Measurements from ENCODE around the gene UNC5C. TPM values are rescaled to one million over a fixed set of nuclear protein-coding genes. Genes with fewer than 3 reads are reported as not detected.

UNC5C gene
- total RNA-seq, 1 donor from 2014 or later, result 14.3 TPM

GRCh38 chr4:95410387-95410977, 138.3 kb downstream of the UNC5C start:
- FAIRE-seq (no peak), DNase-seq (ENCODE audit: low spot score in 2 of 2) (peak in 1 of 2 donors; percentile 5)

- no peak for FAIRE-seq
- no peak for DNase-seq (ENCODE audit: low spot score in 2 of 2)
Observed at GRCh38 chr4:95409750-95410149, 139.0 kb downstream of the UNC5C start.

GRCh38 chr4:95409127-95409526, 139.6 kb downstream of the UNC5C start:
- DNase-seq (ENCODE audit: low spot score in 2 of 2), result no peak
- no peak for FAIRE-seq

DNA sequence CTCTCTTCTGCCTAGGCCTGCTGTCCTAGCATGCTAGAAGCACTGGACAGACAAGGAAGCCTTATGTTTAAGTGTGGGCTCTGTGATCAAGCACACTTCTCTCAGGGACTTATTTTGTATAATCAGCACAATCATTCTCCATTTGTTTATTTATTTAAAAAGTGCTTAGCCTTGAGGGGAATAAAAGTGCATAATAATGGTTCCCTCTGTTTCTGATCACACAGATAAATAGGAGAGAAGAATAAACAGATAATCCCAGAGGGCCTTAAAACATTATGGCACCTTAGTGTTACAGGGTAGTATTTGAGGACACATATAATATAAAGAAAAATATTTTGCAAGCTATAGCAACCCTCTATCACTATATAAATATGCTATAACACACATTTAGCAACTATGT, 146.5 kb downstream of the UNC5C start:
- FAIRE-seq, result no peak
- no peak for DNase-seq (ENCODE audit: low spot score in 2 of 2)

DNA sequence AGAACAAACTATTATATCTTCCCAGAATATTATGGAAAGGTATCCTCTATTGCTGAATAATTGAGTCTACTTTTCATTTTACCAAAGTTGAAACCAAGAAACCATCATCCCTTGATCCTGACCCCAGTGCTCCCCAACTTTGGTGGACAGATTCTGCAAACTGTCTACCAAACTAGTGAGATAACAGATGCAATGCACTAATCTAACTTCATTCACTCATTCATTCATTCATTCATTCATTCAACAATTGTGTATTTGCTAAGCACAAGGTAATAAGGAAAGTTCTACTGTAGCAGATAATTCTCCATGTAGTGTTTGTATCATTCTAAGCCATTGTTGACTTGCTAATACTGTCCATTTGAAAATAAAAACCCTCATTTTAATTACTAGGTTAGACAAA, 150.6 kb downstream of the UNC5C start:
- FAIRE-seq, result no peak
- DNase-seq (ENCODE audit: low spot score in 2 of 2), result no peak

DNA sequence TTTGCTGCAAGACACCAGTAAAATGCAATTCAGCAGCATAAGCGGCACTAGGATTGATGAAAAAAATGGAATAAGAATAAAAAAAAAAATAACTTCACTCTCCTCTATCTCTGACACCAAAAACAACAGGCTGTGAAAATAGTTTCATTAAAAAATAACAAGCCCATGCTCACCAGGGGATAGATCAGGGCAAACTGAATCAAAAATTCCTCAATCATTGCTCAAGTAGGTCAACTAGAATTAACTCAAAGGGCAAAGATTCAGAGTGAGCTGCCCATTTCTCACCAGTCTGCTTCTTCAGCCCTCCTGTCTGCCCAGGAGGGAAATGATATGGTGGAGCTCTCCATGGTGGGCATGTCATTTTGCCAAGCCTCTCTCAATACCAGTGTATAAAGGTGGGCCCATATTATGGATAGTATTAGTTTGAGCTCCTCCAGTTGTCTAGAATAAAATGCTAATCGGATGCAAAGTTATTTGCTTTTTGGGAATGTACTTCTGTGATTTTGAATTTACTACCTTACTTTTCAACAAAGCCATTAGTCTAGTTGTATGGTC, 153.9 kb downstream of the UNC5C start:
- no peak for FAIRE-seq
- DNase-seq (ENCODE audit: low spot score in 2 of 2), result no peak

GRCh38 chr4:95393821-95394220, 155.0 kb downstream of the UNC5C start:
- FAIRE-seq, result no peak
- no peak for DNase-seq (ENCODE audit: low spot score in 2 of 2)

DNA sequence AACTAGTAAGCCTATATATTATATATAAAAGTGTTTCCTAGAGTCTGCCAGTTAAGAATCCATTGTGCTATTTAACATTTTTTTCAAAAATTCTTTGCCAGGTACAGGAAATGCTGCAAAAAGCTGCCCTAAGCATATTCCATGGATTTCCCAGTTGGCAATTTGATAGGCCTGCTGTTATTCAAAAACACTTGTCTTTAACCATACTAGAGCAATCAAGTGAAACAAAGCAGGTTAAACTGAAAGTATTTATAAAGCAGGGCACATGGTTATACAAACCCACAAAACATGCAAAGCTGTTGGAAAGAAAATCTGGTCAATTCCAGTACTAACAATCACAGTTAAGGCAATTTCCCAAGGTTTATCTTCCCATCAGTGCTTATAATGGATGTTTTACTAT, 159.9 kb downstream of the UNC5C start:
- DNase-seq (ENCODE audit: low spot score in 2 of 2) (no peak), FAIRE-seq (no peak)

DNA sequence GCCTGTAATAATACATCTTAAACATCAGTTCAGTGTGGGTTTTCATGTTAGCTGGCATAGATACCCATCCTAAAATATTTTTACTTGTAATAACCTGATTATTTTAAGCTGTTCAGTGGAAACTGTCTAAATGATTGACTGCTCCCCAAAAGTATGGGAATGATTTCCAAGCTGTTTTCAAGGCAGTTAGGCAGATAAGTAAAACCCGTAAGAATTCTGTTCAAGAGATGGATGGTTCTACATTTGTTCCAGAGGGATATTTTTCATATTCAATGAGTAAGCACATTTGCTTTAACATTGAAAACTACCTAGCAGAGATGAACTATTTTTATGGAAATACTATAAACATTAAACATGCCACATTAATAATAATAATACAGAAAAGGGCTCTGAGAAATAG, 161.1 kb downstream of the UNC5C start:
- no peak for FAIRE-seq
- no peak for DNase-seq (ENCODE audit: low spot score in 2 of 2)

GRCh38 chr4:95386410-95386809, 162.4 kb downstream of the UNC5C start:
- FAIRE-seq (no peak), DNase-seq (ENCODE audit: low spot score in 2 of 2) (no peak)

GRCh38 chr4:95381843-95382580, 166.8 kb downstream of the UNC5C start:
- FAIRE-seq (no peak), DNase-seq (ENCODE audit: low spot score in 2 of 2) (no peak)

DNA sequence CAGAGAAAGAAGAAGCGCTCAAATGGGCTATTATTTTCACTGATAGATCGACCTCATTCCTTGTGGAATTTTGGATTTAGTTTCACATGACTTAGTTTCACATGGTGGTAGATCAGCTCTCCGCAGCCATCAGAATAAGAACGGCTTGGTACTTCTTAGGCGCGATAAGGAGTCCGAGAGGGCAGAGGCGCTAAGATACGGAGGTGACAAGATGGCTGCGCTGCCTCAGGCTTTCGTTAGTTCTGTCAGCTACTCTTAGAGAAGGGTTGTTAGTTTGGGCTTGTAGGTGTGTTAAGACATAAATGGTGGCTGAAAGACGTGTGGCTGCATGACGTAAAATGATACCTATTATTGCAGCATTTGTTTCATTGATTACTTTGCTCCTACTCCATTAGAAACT, 169.1 kb downstream of the UNC5C start:
- FAIRE-seq (no peak), DNase-seq (ENCODE audit: low spot score in 2 of 2) (no peak)

GRCh38 chr4:95377366-95377900, 171.3 kb downstream of the UNC5C start:
- DNase-seq (ENCODE audit: low spot score in 2 of 2) (no peak), FAIRE-seq (no peak)

DNA sequence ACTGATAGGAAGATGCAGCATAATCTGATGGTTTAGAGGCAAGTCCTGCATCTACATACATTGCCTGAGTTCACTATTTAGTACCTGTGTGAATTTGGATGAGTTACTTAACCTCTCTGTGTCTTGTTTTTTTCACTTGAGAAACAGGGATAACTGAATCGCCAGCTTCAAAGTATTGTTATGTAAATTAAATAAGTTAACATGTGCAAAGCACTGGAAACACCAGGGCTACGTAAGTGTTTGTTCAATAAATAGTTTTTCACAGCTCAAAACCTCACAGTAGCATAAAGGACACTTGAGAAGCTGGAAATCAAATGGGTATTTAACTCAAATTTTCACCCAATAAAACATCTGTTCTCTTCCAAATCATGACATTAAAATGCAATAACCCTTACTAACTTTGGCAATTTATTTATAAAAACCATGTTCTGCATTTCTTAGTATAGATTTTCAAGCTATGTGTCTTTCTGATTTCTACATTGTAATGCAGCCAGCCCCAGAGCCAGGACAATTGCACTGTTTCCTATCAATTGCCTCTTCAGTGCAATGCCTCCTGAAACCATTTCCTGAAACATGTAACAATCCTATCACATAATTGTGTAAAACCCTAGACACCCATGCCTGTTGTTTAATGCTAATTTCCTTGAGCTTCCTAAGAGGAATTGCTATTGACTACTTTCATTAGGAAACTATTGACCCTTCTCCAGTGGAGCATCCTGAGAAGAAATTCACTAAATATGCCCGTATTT, 177.1 kb downstream of the UNC5C start:
- FAIRE-seq (no peak), DNase-seq (ENCODE audit: low spot score in 2 of 2) (no peak)

DNA sequence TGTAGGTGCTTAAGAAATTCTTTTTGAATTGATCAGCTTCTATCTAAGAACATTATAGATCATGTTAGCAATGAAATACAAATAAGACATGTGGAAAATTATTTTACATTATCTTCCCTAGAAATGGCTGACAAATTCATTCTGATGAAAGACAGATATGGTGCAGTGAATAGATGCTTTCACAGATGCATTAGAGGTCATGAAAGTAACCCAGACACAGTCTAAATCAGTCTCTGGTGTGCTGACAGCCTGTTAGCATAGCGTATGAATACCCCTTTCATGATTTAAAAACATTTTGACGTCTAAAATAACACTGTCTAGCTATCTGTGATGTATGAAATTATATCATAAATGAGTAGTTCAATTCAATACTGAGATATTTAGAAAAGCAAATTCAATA, 180.9 kb downstream of the UNC5C start:
- FAIRE-seq (no peak), DNase-seq (ENCODE audit: low spot score in 2 of 2) (no peak)

DNA sequence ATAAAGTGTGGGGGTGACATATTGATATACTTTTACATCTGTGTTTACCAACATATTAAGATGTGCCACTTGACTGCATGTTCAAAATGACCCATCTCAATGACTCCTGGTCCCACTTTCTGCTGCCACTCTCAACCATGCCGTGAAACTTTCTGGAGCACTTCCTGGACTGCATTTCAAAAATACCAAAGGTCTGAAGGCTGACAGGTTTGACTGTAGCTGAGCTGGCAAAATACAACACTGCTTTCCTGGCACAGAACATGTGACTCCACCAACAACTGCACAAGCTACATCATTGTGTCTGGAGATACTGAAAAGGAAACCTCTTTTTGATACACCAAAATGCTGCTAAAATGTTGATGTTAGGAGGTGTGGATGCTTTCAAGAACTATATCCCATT, 184.8 kb downstream of the UNC5C start:
- DNase-seq (ENCODE audit: low spot score in 2 of 2) (no peak), FAIRE-seq (no peak)

DNA sequence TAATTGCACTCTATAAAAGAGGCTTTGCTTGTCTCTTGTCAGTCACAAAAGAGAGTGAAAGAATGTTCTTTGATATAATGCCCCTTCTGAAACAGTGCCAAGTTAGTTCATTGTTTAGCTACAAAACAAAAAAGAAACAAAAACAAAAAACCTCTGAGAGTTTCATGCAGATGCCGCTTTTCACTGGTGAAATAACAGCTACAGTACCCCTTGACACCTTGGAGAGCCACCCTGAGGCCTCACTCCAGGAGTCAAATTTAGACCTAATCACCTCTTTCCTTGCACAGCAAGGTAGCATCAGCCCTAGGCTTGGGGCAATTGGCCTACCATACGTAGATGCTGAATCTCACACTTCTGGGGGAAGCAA, 185.2 kb downstream of the UNC5C start:
- no peak for FAIRE-seq
- DNase-seq (ENCODE audit: low spot score in 2 of 2), result no peak

- DNase-seq (ENCODE audit: low spot score in 2 of 2), result no peak
- no peak for FAIRE-seq
Observed at GRCh38 chr4:95362906-95363558, 185.7 kb downstream of the UNC5C start.

- DNase-seq (ENCODE audit: low spot score in 2 of 2) (no peak), FAIRE-seq (no peak)
Observed at GRCh38 chr4:95362066-95362465, 186.7 kb downstream of the UNC5C start.

- FAIRE-seq (no peak), DNase-seq (ENCODE audit: low spot score in 2 of 2) (no peak)
Observed at GRCh38 chr4:95361696-95361965, 187.1 kb downstream of the UNC5C start.
